ENCODE data around the gene KCNQ4. TPM values are rescaled to one million over a fixed set of nuclear protein-coding genes. Genes with fewer than 3 reads are reported as not detected.

Gene KCNQ4
- total RNA-seq, 1 experiment from 2014 or later, result 1.4 TPM

DNA sequence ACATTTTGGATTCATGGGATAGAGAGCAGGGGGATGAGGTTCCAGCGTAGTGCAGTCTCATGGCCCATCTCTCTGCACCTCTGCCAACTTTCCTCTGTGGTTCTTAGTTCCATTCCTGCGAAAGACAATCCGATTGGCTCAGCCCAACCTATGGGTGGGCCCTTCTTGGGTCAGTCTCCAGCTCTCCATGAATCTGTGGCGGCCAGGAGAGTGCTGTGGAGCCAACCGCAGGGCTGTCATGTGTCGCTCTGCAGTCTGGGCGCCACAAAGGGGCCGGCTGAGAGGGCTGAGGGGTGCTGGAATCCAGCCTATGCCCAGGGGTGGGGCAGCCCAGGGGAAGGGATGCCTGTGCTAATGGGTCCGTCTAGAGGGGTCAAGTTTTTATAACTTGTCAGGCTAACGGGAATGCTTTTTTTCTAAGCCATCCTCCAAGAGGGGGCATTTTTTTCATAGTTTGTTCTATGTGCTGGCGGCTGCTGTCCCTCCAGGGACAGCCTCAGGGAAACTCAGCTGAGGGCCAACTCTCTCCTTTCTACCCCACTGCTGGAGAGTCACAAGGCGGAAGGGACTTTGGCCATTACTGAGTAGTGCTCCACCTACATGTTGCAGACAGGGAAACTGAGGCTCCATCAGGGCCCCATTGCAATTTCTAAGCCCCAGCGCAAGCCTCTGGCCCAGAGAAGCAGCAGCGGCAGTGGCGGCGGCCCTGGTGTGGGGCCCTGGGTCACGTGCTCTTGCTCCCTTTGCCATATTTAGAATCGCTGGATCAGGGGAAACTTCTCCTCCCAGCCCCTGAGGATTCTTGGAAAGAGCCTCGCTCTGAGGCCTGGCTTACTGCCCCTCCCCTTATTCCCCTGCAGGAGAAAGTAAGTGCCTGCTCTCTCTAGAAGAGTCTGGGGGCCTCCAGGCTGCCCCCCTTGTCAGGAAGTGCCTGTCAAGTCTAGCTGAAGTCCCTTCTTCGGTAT is 23.4 kb downstream of the KCNQ4 start:
- Histone ChIP-seq H4K20me1 (ENCODE audit: control insufficient read depth, insufficient read depth, insufficient read length) (no peaks in the 10 kb centered on the region), H3K79me2 (ENCODE audit: insufficient read depth, low read length) (no peaks in the 10 kb centered on the region), H2BK120ac (ENCODE audit: low read depth, low read length, poor library complexity, severe bottlenecking) (no peak overlapping the region), H2AK5ac (ENCODE audit: insufficient read length, low read length) (no peak overlapping the region), H4K91ac (ENCODE audit: insufficient read length, low read depth, low read length) (no peak overlapping the region), H4K5ac (ENCODE audit: insufficient read length, low read depth, low read length) (no peak overlapping the region), H3K4me1 (ENCODE audit: insufficient read depth, low read length) (0 out of 2 replicates have a peak, but pooled peaks cover 5% of the 10 kb centered on the region), H3K4me2 (ENCODE audit: insufficient read depth, insufficient read length, low read length) (no peak overlapping the region), H3K23ac (ENCODE audit: insufficient read length, low read depth, low read length) (no peak overlapping the region), H3K27me3 (ENCODE audit: insufficient read depth, low read length) (no peaks in the 10 kb centered on the region), H3K4ac (ENCODE audit: low read depth, low read length) (no peak overlapping the region), H3T11ph (ENCODE audit: low read length) (no peak overlapping the region), H2BK20ac (ENCODE audit: low read depth, low read length, poor library complexity, severe bottlenecking) (no peak overlapping the region), H3K9ac (ENCODE audit: extremely low read depth, insufficient read length, low read length) (no peak overlapping the region), H2AFZ (ENCODE audit: low read length) (no peak overlapping the region), H3K56ac (ENCODE audit: insufficient read length, low read depth, low read length) (no peak overlapping the region), H3K27ac (ENCODE audit: insufficient read length, low read depth, low read length) (no peak overlapping the region), H3K23me2 (ENCODE audit: insufficient read length, low read depth, low read length, poor library complexity, severe bottlenecking) (peaks cover 3% of the 10 kb centered on the region), H3K18ac (ENCODE audit: insufficient read length, low read depth, low read length) (no peak overlapping the region), H3K9me3 (ENCODE audit: control insufficient read depth, low read depth, low read length) (no peaks in the 10 kb centered on the region), H2BK12ac (ENCODE audit: insufficient read length, low read depth, low read length) (no peak overlapping the region), H4K8ac (replicated peaks; ENCODE audit: insufficient read length, low read depth, low read length) (no peak overlapping the region), H3K14ac (ENCODE audit: insufficient read depth, low read length) (no peak overlapping the region), H3K79me1 (ENCODE audit: insufficient read depth, low read depth, low read length, poor library complexity, severe bottlenecking) (no peaks in the 10 kb centered on the region), H2BK5ac (ENCODE audit: insufficient read length, low read length) (no peak overlapping the region), H2BK15ac (ENCODE audit: low read depth, low read length) (no peak overlapping the region)
- peaks cover 7% of the 10 kb centered on the region for H3K27me3 Mint-ChIP-seq (ENCODE audit: low read depth)
- H3K4me3 Mint-ChIP-seq, result no peak overlapping the region
- peak; percentile 59 for DNase-seq
- no peaks in the 10 kb centered on the region for H3K9me3 Mint-ChIP-seq
- TF ChIP-seq, protein P1, sequence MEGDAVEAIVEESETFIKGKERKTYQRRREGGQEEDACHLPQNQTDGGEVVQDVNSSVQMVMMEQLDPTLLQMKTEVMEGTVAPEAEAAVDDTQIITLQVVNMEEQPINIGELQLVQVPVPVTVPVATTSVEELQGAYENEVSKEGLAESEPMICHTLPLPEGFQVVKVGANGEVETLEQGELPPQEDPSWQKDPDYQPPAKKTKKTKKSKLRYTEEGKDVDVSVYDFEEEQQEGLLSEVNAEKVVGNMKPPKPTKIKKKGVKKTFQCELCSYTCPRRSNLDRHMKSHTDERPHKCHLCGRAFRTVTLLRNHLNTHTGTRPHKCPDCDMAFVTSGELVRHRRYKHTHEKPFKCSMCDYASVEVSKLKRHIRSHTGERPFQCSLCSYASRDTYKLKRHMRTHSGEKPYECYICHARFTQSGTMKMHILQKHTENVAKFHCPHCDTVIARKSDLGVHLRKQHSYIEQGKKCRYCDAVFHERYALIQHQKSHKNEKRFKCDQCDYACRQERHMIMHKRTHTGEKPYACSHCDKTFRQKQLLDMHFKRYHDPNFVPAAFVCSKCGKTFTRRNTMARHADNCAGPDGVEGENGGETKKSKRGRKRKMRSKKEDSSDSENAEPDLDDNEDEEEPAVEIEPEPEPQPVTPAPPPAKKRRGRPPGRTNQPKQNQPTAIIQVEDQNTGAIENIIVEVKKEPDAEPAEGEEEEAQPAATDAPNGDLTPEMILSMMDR (conservative IDR thresholded peaks at IDR 0.05), result no peak
- no CpG with 5 or more reads among the region's 20 CpGs for WGBS (ENCODE audit: extremely low coverage, insufficient read length, low lambda C conversion rate)
- peaks cover 35% of the 10 kb centered on the region in 2 experiments for H3K4me1 Mint-ChIP-seq
- no peaks in the 10 kb centered on the region for H3K36me3 Mint-ChIP-seq (ENCODE audit: insufficient read depth in 1 of 3, low read depth in 3 of 3)
- H3K27ac Mint-ChIP-seq, result no peak overlapping the region; a peak in 1 of 7 replicates
